GM12878 (cell line): ENCODE data around the gene DYTN. TPM values are rescaled to one million over a fixed set of nuclear protein-coding genes. Genes with fewer than 3 reads are reported as not detected.

Experiments
- ATAC-seq: fragments of 200-7000 bp; cut with Tn5 transposase; 3 replicates; pipeline ENCODE4 v1.9.1; 2020; ENCODE audit warnings: mild to moderate bottlenecking, moderate library complexity
- BruUV-seq: library from RNA; stranded (reverse); fragments of 400-500 nt; replicated peaks from 2 replicates; lab custom pipeline; 2021; lab: Mats Ljungman, UMichigan
- CTCF ChIA-PET: fragments of 300-600 bp; sonication (Branson Sonifier 250); formaldehyde crosslinking; extraction: SDS; loops from one replicate; lab custom pipeline; 2021; ENCODE audit warnings: inconsistent platforms; lab: Yijun Ruan, JAX
- POLR2A ChIA-PET: fragments of 350-600 bp; formaldehyde crosslinking; extraction: SDS; loops from one replicate; lab custom pipeline; 2021; ENCODE audit warnings: inconsistent platforms; lab: Charles Lee
- RAD21 ChIA-PET: fragments of 300-600 bp; sonication (Branson Sonifier 250); formaldehyde crosslinking; loops from one replicate; lab custom pipeline; 2023; ENCODE audit warnings: antibody characterized with exemption; ENCODE audit not compliant: unreplicated experiment; lab: Charles Lee
- SMC1A ChIA-PET: fragments of 300-600 bp; sonication (Branson Sonifier 250); formaldehyde crosslinking; loops from one replicate; lab custom pipeline; 2023; ENCODE audit not compliant: unreplicated experiment, uncharacterized antibody; lab: Charles Lee
- DNase-seq: peaks from one replicate; pipeline ENCODE4 v3.0.0-alpha.2; 2011; ENCODE audit warnings: low read depth, low spot score
- FAIRE-seq: peaks from 3 replicates; lab custom pipeline; 2011; peaks lifted over from hg19 to GRCh38; lab: Jason Lieb, UNC
- H2AFZ ChIP-seq: 2 replicates; pipeline ENCODE4 v1.6.0; 2011; ENCODE audit warnings: low read depth, low read length, control low read depth; ENCODE audit not compliant: control insufficient read depth
- H3K27ac ChIP-seq: 2 replicates; pipeline ENCODE4 v1.5.1; 2011; ENCODE audit warnings: control low read depth; ENCODE audit not compliant: control insufficient read depth, insufficient read depth
- H3K27me3 ChIP-seq, 2 experiments: replicated peaks in 1 of 2; 2 replicates each; pipeline versions ENCODE4 v1.6.0 to v1.6.1; 2011; ENCODE audit warnings: low read length in 1 of 2; ENCODE audit not compliant: control insufficient read depth in 2 of 2, insufficient read depth in 2 of 2
- H3K36me3 ChIP-seq, 2 experiments: 2 replicates each; pipeline ENCODE4 v1.5.1; 2011; ENCODE audit warnings: low read length in 1 of 2; ENCODE audit not compliant: control insufficient read depth in 2 of 2, insufficient read depth in 2 of 2
- H3K4me1 ChIP-seq: 2 replicates; pipeline ENCODE4 v1.6.1; 2011; ENCODE audit warnings: mild to moderate bottlenecking, low read length, moderate library complexity, mixed read lengths; ENCODE audit not compliant: control insufficient read depth, insufficient read depth
- H3K4me2 ChIP-seq: 2 replicates; pipeline ENCODE4 v1.6.0; 2011; ENCODE audit warnings: control low read depth; ENCODE audit not compliant: control insufficient read depth, insufficient read depth
- H3K4me3 ChIP-seq: fragments of 200-600 bp; sonication (generic); 2 replicates; pipeline ENCODE4 v1.5.1; 2016
- H3K79me2 ChIP-seq: 2 replicates; pipeline ENCODE4 v1.6.0; 2011; ENCODE audit warnings: low read length; ENCODE audit not compliant: control insufficient read depth, insufficient read depth
- H3K9ac ChIP-seq: 2 replicates; pipeline ENCODE4 v1.8.0; 2011; ENCODE audit warnings: low read length, control low read depth, mixed read lengths; ENCODE audit not compliant: control insufficient read depth, insufficient read depth
- H3K9me3 ChIP-seq: replicated peaks from 3 replicates; pipeline ENCODE4 v1.5.1; 2011; ENCODE audit warnings: mild to moderate bottlenecking, low read length; ENCODE audit not compliant: control insufficient read depth, insufficient read depth
- H4K20me1 ChIP-seq: 2 replicates; pipeline ENCODE4 v1.6.0; 2011; ENCODE audit not compliant: control insufficient read depth, insufficient read depth
- BCL3 ChIP-seq: IDR thresholded peaks from 2 replicates; pipeline ENCODE4 v1.6.1; 2011; ENCODE audit warnings: borderline replicate concordance, low read depth, mild to moderate bottlenecking, moderate library complexity, low read length; ENCODE audit not compliant: insufficient read depth, poor library complexity, severe bottlenecking
- CREM ChIP-seq: IDR thresholded peaks from 2 replicates; pipeline ENCODE4 v1.6.1; 2014; ENCODE audit warnings: antibody characterized with exemption, low read depth
- E2F4 ChIP-seq: IDR thresholded peaks from 2 replicates; pipeline ENCODE4 v1.6.1; 2012; ENCODE audit warnings: low read depth, low read length, improper control_type of control experiment
- FOXM1 ChIP-seq: IDR thresholded peaks from 2 replicates; pipeline ENCODE4 v1.6.1; 2012; ENCODE audit warnings: low read depth, mild to moderate bottlenecking, inconsistent platforms, low read length, moderate library complexity
- NFXL1 ChIP-seq: fragments of 450-650 bp; IDR thresholded peaks from 2 replicates; pipeline ENCODE4 v1.6.1; 2017; ENCODE audit warnings: antibody characterized with exemption, mild to moderate bottlenecking, borderline replicate concordance
- NKRF ChIP-seq: fragments of 450-650 bp; conservative IDR thresholded peaks from 2 replicates; pipeline ENCODE4 v1.6.1; 2017; ENCODE audit warnings: mild to moderate bottlenecking, moderate library complexity
- PAX5 ChIP-seq: IDR thresholded peaks from 2 replicates; pipeline ENCODE4 v1.6.1; 2011; ENCODE audit warnings: low read depth, low read length, borderline replicate concordance
- PAX8 ChIP-seq: fragments of 450-650 bp; IDR thresholded peaks from 2 replicates; pipeline ENCODE4 v1.6.1; 2017; ENCODE audit warnings: mild to moderate bottlenecking, moderate library complexity
- SIN3A ChIP-seq: IDR thresholded peaks from 2 replicates; pipeline ENCODE4 v1.6.1; 2012; ENCODE audit warnings: low read depth, low read length, improper control_type of control experiment
- SMAD5 ChIP-seq: IDR thresholded peaks from 2 replicates; pipeline ENCODE4 v1.6.1; 2016; ENCODE audit warnings: antibody characterized with exemption, low read depth
- TCF7 ChIP-seq: IDR thresholded peaks from 2 replicates; pipeline ENCODE4 v1.6.1; 2014; ENCODE audit warnings: antibody characterized with exemption, borderline replicate concordance
- WGBS: methylation state at CpG from one replicate; pipeline ENCODE4 v1.1.6; 2016; ENCODE audit warnings: low lambda C conversion rate; ENCODE audit not compliant: insufficient replicate concordance, insufficient coverage; ENCODE audit errors: missing lambda C conversion rate; 5-methylcytosine and 5-hydroxymethylcytosine counted together
- in situ Hi-C: fragments of 300-500 bp; cut with MboI; formaldehyde crosslinking; loops from 9 replicates; pipeline ENCODE4 v1.14.3; 2018; ENCODE audit warnings: mixed read lengths
- intact Hi-C: fragments of 100-400 bp; cut with micrococcal nuclease; formaldehyde crosslinking; loops from one replicate; pipeline ENCODE4 v1.14.2; 2022; ENCODE audit not compliant: unreplicated experiment
- polyA plus RNA-seq, 11 experiments: library from polyadenylated mRNA; depleted of rRNA in 4 of 11; unstranded in 6 of 11; stranded (reverse) in 5 of 11; fragments of >200 nt; fragmentation: Nextera tagmentation in 4 of 11; fragmentation: Illumina TruSeq in 1 of 11; extraction: Ambion mirVana in 4 of 11; extraction: Trizol in 1 of 11; gene quantifications; 1 replicate in 1 of 11; 2 replicates in 10 of 11; pipeline versions ENCODE4 v1.2.1 to v1.2.3, GENCODE V29; 2011 to 2016; ENCODE audit warnings: inconsistent platforms in 2 of 11, missing spikeins in 2 of 11, low read depth in 1 of 11
- total RNA-seq, 4 experiments: library from RNA; depleted of rRNA in 3 of 4; stranded (reverse); fragments of >200 nt in 3 of 4; fragmentation: Illumina TruSeq in 1 of 4; extraction: Trizol in 1 of 4; gene quantifications; 2 replicates each; pipeline versions ENCODE4 v1.2.1 to v1.2.3, GENCODE V29; 2013 to 2021

Gene DYTN
- total and polyA plus RNA-seq, 10 of the 15 experiments (the other 5 are each of a cell fraction or from before 2014, with no cell fraction given), result 0.02 to 0.32 (median 0.09) TPM; not detected in 3

GRCh38 chr2:206764673-206765241 lies 46.6 kb upstream of the DYTN start:
- peak overlapping the region; percentile 92; the same call in 1 of the 2 replicates for H3K27ac ChIP-seq
- DNase-seq (no peak), ATAC-seq (no peak), FAIRE-seq (no peak)
- H3K9me3 ChIP-seq, result no peaks in the 10 kb centered on the region
- ChIA-PET SMC1A (interaction anchor here (0.8 to 1.2 kb wide), 4 partner anchors 17 to 208 kb away, joined by 3 to 7 read pairs (median 4); no protein-coding TSS in a partner anchor), POLR2A (interaction anchor here (0.5 to 1.0 kb wide), 3 partner anchors 9 to 766 kb away, joined by 4 to 8 read pairs (median 5); partner anchors contain the start of gene KLF7), RAD21 (interaction anchor here (1.1 to 1.8 kb wide), 2 partner anchors 18 to 862 kb away, joined by 4 to 5 read pairs; no protein-coding TSS in a partner anchor), CTCF (interaction anchor here (0.7 to 2.5 kb wide), 4 partner anchors 16 to 374 kb away, joined by 3 to 10 read pairs (median 4); no protein-coding TSS in a partner anchor)
- H3K4me3 ChIP-seq, result peak overlapping the region; percentile 97
- TF ChIP-seq NFXL1 (no peak), NKRF (peak; percentile 54; the same call in 1 of the 2 replicates), CREM (0 out of 2 replicates have a peak, but pooled peaks have one; percentile 4), SIN3A (0 out of 2 replicates have a peak, but pooled peaks have one; percentile 14), TCF7 (no peak), PAX8 (peak; percentile 87; the same call in 1 of the 2 replicates), BCL3 (no peak), FOXM1 (no peak), SMAD5 (no peak), E2F4 (0 out of 2 replicates have a peak, but pooled peaks have one; percentile 14), PAX5 (peak; percentile 97)
- H2AFZ ChIP-seq, result peak overlapping the region; percentile 97
- H3K79me2 ChIP-seq, result peaks cover 28% of the 10 kb centered on the region
- H3K36me3 ChIP-seq, result peaks cover 0 to 4% of the 10 kb centered on the region in 2 experiments; a peak in 1 of 4 replicates
- BruUV-seq, result no TSS peak
- H4K20me1 ChIP-seq, result no peaks in the 10 kb centered on the region
- H3K27me3 ChIP-seq, result no peaks in the 10 kb centered on the region
- in situ Hi-C loops, result no loop called here
- peaks cover 2% of the 10 kb centered on the region; the same call in 1 of the 2 replicates for H3K4me1 ChIP-seq
- WGBS, result 11% methylated on average over 18 of the region's 18 CpGs
- intact Hi-C loops, result no loop called here
- H3K4me2 ChIP-seq, result peak overlapping the region; percentile 77
- H3K9ac ChIP-seq, result peak overlapping the region; percentile 95
